Measurements from ENCODE around the gene GDF7. TPM values are rescaled to one million over a fixed set of nuclear protein-coding genes. Genes with fewer than 3 reads are reported as not detected.

The GDF7 gene
- total RNA-seq, 2 donors from 2014 or later, result 1.1 to 1.7 TPM

DNA sequence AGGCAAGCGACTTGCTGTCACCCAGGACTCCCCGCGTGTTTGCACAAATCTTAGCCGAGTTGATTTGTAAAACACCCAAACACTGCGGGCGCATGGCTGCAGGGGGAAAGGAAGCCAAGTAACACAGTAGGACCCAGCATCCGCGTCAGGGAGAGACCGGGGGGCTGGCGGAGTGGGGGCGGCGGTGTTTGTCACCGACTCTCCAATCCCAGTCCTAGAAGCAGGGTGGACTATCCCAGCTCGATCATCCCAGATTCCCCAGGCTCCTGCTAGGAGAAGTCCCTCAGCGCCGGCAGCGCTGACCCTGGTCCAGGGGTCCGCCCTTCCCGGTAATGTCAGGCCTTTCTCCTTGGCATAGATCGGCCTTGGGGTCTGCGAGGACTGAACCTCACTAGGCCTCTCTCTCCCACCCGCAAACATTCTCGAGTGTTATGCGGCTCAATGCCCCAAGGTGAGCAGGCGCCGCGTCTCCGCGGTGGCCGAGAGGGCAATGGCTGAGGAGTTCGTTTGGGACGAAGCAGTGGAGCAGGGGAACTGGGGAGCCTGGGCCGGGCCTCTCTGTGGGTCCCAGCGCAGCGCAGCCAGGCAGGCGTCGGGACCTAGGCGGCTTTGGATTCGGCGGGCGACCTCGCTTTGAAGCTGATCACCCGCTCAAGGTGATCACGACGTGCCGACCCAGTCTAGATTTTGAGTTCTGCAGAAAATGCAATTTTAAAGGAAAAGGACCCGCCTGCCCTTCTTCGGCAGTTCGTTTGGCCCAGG lies 1.5 kb upstream of the GDF7 start:
- Histone ChIP-seq H3K27ac (no peak overlapping the region), H3K27me3 (peaks cover 12 to 35% of the 10 kb centered on the region in 2 donors), H3K4me3 (peak overlapping the region in 1 of 2 donors; percentile 51), H3K4me1 (peaks cover 0 to 24% of the 10 kb centered on the region in 2 donors), H3K36me3 (no peaks in the 10 kb centered on the region), H3K9me3 (no peaks in the 10 kb centered on the region)
- DNase-seq (ENCODE audit: low spot score), result no peak
- TF ChIP-seq, protein P1, sequence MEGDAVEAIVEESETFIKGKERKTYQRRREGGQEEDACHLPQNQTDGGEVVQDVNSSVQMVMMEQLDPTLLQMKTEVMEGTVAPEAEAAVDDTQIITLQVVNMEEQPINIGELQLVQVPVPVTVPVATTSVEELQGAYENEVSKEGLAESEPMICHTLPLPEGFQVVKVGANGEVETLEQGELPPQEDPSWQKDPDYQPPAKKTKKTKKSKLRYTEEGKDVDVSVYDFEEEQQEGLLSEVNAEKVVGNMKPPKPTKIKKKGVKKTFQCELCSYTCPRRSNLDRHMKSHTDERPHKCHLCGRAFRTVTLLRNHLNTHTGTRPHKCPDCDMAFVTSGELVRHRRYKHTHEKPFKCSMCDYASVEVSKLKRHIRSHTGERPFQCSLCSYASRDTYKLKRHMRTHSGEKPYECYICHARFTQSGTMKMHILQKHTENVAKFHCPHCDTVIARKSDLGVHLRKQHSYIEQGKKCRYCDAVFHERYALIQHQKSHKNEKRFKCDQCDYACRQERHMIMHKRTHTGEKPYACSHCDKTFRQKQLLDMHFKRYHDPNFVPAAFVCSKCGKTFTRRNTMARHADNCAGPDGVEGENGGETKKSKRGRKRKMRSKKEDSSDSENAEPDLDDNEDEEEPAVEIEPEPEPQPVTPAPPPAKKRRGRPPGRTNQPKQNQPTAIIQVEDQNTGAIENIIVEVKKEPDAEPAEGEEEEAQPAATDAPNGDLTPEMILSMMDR (IDR thresholded peaks at IDR 0.05), result no peak

DNA sequence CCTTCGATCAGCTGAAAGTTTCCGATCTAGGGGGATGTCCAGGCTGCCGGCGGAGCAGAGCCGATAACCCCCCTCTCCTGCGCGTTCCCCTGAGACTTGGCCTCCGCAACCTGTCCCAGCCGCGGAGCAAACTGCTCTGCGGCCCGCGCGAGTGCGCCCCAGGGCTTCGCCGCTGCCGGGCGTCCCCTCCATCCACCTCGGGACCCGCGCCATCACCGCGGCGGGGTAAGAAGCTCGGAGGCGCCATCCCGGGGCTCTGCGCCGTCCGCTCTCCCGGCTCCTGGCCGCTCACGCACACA lies 990 bp upstream of the GDF7 start:
- Histone ChIP-seq H3K4me3 (peak overlapping the region; percentile 34 to 51), H3K9me3 (no peaks in the 10 kb centered on the region), H3K4me1 (peaks cover 0 to 28% of the 10 kb centered on the region in 2 donors), H3K27me3 (peaks cover 14 to 41% of the 10 kb centered on the region in 2 donors), H3K36me3 (no peaks in the 10 kb centered on the region), H3K27ac (no peak overlapping the region)
- no peak for DNase-seq (ENCODE audit: low spot score)
- TF ChIP-seq, protein P1 (IDR thresholded peaks at IDR 0.05), result no peak

DNA sequence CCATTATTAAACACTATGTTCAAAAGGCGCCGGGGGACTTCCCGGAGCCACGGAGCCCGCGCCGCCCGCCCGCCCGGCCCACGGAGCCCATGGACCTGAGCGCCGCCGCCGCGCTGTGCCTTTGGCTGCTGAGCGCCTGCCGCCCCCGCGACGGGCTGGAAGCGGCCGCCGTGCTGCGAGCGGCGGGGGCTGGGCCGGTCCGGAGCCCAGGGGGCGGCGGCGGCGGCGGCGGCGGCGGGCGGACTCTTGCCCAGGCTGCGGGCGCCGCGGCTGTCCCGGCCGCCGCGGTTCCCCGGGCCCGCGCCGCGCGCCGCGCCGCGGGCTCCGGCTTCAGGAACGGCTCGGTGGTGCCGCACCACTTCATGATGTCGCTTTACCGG lies 197 bp downstream of the GDF7 start:
- H3K4me1 ChIP-seq, result peaks cover 0 to 27% of the 10 kb centered on the region in 2 donors
- no peak overlapping the region for H3K27ac ChIP-seq
- peak overlapping the region; percentile 34 to 51 for H3K4me3 ChIP-seq
- DNase-seq (ENCODE audit: low spot score), result no peak
- H3K36me3 ChIP-seq, result no peaks in the 10 kb centered on the region
- TF ChIP-seq, protein P1 (IDR thresholded peaks at IDR 0.05), result peak in 1 of 2 donors; percentile 3
- H3K27me3 ChIP-seq, result peaks cover 14 to 45% of the 10 kb centered on the region in 2 donors
- H3K9me3 ChIP-seq, result no peaks in the 10 kb centered on the region

DNA sequence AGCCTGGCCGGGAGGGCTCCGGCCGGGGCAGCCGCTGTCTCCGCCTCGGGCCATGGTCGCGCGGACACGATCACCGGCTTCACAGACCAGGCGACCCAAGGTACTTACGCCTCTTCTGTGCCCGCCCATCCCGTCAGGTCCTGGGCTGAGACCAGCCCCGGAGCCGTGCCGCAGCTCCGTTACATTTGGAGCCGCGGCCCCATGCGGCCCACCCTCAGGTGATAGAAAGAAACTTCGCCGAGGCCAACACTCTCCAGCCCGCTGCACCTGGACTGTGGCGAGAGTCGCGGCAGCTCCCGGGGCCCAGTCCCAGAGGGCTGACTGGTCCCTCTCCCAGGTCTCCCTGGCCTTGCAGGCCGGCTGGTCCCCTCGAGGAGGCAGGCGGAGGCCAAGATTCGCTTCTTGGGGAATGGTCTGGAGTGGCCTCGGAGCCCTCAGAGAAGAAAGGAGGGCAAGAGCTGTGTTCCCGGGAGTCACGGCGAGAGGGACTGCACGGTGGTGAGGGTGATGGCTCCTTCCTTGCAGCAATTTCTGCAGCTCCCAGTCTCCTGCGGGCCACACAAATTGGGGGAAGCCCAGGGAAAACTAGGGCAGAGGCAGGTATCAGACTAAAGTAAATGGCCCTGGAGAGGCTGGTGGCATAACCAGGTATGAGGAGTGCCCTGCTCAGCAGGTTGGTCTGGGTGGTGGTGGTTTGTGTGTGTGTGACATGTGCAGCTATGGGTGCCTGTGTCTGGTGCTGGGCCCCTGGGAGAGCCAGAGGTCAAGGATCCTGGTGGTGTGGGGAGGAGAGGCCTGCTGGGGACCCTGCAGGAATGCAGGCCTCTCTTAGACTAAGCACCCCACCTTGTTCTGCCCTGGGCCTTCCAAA lies 822 bp downstream of the GDF7 start:
- Histone ChIP-seq H3K27ac (no peak overlapping the region), H3K9me3 (no peaks in the 10 kb centered on the region), H3K36me3 (no peaks in the 10 kb centered on the region), H3K4me3 (peak overlapping the region; percentile 33 to 51), H3K27me3 (peaks cover 18 to 51% of the 10 kb centered on the region in 2 donors), H3K4me1 (peaks cover 0 to 27% of the 10 kb centered on the region in 2 donors)
- TF ChIP-seq, protein P1 (IDR thresholded peaks at IDR 0.05), result no peak
- DNase-seq (ENCODE audit: low spot score), result no peak

DNA sequence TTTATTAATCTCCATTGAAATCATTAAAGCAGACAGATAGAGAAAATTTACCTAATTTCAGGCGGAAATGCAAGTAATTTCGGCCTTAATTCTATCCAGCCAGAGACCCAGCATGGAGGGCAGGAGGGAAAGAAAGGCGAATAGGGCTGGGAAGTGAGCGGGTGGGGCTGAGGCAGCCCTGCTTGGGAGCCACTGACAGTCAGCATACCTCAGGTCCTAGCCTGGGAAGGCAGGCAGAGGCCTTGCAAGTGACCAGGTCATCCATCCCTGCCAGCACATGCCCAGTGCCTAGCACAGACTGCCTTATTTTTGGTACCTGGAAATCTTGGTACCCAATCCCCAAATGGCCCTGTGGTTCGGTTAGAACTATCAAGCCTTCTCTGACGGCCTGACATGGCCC lies 1.5 kb downstream of the GDF7 start:
- no peaks in the 10 kb centered on the region for H3K9me3 ChIP-seq
- no peak overlapping the region for H3K4me3 ChIP-seq
- H3K27me3 ChIP-seq, result peaks cover 18 to 52% of the 10 kb centered on the region in 2 donors
- TF ChIP-seq, protein P1 (IDR thresholded peaks at IDR 0.05), result no peak
- DNase-seq (ENCODE audit: low spot score), result no peak
- H3K27ac ChIP-seq, result no peak overlapping the region
- H3K36me3 ChIP-seq, result no peaks in the 10 kb centered on the region
- H3K4me1 ChIP-seq, result peaks cover 0 to 27% of the 10 kb centered on the region in 2 donors

Measured in right atrium auricular region (tissue), 2 donors.